Measurements from ENCODE around the gene ECE1. TPM values are rescaled to one million over a fixed set of nuclear protein-coding genes. Genes with fewer than 3 reads are reported as not detected.

The ECE1 gene
- total and polyA plus RNA-seq, 10 donors, result 17.2 to 142 (median 105) TPM

DNA sequence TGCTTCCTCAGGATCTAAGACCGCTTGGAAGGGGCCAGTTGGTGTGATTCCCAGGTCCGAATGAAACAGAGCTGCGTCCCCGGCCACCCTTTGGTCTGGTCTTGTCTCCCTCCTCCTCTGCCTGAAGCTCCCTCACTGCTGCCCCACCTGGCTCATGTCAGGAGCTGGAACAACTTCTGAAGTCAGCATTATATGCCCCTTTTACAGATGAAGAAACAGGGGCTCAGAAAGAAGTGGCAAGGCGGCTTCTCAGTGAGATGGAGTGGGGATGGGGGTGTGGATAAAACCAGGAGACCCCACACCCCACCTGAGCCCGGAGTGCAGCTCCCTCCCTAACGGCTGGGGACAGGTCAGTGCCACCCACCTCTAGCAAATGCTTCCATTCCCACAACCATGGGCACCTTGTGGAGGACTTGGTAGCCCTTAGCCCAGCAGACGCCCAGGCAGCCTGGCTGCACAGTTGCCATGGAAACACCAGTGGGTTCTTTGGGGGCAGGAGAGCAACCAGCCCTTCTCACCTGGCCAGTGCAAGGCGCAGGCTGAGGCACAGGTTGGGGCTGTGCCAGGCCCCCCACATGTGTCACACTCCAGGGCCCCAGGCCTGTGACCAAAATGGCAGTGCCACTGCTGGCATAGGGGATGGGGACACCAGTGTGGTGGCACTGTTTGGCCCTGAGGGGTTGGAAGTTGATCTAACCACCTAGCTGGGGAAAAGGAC, 31.9 kb upstream of the ECE1 start:
- H3K27ac ChIP-seq, result peak overlapping the region in 6 of 8 donors; percentile 1 to 95 (median 78)
- no peak overlapping the region for H3K4me3 ChIP-seq
- no peak for DNase-seq
- peaks cover 37 to 97% (median 80%) of the 10 kb centered on the region in 6 donors for H3K4me1 ChIP-seq
- H3K9me3 ChIP-seq, result no peaks in the 10 kb centered on the region
- peaks cover 0 to 18% (median 0%) of the 10 kb centered on the region in 6 donors for H3K36me3 ChIP-seq
- WGBS, 5 donors, result 85 to 94% (median 93%) methylated on average over 8 to 9 of the region's 9 CpGs
- TF ChIP-seq POLR2A (IDR thresholded peaks at IDR 0.05) (no peak), POLR2AphosphoS5 (IDR thresholded peaks at IDR 0.05) (no peak)
- TF ChIP-seq, protein P1, sequence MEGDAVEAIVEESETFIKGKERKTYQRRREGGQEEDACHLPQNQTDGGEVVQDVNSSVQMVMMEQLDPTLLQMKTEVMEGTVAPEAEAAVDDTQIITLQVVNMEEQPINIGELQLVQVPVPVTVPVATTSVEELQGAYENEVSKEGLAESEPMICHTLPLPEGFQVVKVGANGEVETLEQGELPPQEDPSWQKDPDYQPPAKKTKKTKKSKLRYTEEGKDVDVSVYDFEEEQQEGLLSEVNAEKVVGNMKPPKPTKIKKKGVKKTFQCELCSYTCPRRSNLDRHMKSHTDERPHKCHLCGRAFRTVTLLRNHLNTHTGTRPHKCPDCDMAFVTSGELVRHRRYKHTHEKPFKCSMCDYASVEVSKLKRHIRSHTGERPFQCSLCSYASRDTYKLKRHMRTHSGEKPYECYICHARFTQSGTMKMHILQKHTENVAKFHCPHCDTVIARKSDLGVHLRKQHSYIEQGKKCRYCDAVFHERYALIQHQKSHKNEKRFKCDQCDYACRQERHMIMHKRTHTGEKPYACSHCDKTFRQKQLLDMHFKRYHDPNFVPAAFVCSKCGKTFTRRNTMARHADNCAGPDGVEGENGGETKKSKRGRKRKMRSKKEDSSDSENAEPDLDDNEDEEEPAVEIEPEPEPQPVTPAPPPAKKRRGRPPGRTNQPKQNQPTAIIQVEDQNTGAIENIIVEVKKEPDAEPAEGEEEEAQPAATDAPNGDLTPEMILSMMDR (IDR thresholded peaks at IDR 0.05 in 8 of 11, conservative IDR thresholded peaks at IDR 0.05 in 3 of 11), result no peak
- H3K27me3 ChIP-seq (replicated peaks in 1 of 7), result no peaks in the 10 kb centered on the region
- intact Hi-C loops (cut with DNase I; ENCODE audit: low total_unique reads), result no loop called here

DNA sequence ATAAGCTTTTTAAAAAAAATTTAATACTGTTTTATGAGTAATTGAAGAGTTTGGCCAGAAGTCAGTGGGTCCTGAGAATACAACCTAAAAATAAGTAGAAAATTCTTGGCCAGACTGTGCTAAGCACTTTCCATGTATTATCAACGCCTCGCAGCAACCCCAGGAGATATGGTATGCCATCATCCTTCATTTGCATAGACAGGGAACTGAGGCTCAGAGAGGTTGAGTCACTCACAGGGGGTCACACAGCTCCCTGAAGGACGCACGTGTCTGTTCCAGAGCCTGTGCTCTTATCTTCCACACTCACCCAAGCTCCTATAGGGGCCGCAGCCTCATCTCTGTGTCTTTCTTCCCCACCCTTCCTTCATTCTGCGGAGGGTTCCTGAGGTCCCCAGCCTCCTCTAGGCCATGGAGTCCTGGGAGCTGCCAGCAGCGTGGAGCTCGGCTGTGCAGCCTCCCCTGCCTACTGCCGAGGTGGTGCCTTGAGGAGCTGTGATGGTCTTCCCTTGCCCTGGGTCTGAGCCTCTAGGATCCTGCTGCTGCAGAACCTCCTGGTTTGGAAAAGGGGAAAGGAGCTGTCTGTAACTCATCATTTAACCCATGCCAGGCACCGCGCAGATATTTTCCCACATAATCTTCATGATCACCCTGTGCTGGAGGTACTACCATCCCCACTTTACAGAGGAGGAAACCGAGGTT, 30.3 kb upstream of the ECE1 start:
- H3K4me3 ChIP-seq, result no peak overlapping the region
- no peaks in the 10 kb centered on the region for H3K9me3 ChIP-seq
- no peak for DNase-seq
- WGBS, 5 donors, result 87 to 93% (median 92%) methylated on average over 12 of the region's 12 CpGs
- H3K27me3 ChIP-seq (replicated peaks in 1 of 7), result no peaks in the 10 kb centered on the region
- peak overlapping the region in 1 of 8 donors; percentile 79 for H3K27ac ChIP-seq
- H3K4me1 ChIP-seq, result peaks cover 33 to 92% (median 70%) of the 10 kb centered on the region in 6 donors
- intact Hi-C loops (cut with DNase I; ENCODE audit: low total_unique reads), result no loop called here
- TF ChIP-seq POLR2A (IDR thresholded peaks at IDR 0.05) (no peak), POLR2AphosphoS5 (IDR thresholded peaks at IDR 0.05) (peak in 1 of 3 donors; percentile 15)
- peaks cover 0 to 18% (median 0%) of the 10 kb centered on the region in 6 donors for H3K36me3 ChIP-seq

DNA sequence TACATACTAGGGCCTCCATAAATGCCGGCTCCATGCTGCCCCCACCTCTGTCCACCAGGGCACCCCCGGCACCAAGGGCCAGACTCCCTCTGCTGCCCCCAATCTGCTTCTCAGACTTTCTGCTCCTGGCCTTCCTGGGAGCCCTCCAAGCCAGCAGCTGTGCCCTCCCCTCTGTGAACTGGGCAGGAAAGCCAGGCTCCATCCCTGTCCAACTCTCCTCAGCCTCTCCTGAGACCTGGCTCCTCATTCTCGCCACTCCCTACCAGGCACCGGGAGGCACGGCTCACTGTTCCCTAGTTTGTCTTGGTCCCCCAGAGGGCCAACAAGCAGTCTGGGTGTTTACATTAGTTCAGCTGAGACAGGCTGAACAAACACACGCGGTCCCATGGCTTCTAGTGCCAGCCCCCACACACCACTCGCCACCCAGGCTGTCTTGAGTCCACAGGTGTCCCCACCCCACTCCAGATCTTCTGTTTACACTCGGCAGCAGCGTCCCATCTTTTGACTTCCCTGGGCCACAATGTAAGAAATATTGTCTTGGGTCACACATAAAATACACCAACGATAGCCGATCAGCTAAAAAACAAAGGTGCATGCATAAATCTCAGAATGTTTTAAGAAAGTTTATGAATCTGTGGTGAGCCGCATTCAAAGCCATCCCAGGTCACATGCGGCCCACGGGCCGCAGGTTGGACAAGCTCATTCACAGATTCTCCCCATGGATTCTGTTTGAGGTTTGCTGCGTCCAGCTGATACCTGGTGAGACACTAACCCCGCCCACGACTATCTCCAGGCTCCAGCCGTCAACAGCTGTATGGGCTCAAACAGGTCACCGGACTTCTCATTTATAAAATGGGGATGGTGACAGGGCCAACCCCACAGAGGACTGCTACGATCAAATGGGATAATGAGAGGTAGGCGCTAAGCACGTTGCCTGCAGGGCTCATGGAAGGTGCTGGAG, 29.5 kb upstream of the ECE1 start:
- no peak for DNase-seq

More for the DNA sequence above, 29.5 kb upstream of the ECE1 start:
- no peak overlapping the region for H3K4me3 ChIP-seq
- peak overlapping the region in 5 of 8 donors; percentile 36 to 81 (median 75) for H3K27ac ChIP-seq
- intact Hi-C loops (cut with DNase I; ENCODE audit: low total_unique reads), result no loop called here
- H3K4me1 ChIP-seq, result peaks cover 25 to 89% (median 62%) of the 10 kb centered on the region in 6 donors
- peaks cover 0 to 18% (median 0%) of the 10 kb centered on the region in 6 donors for H3K36me3 ChIP-seq
- TF ChIP-seq POLR2AphosphoS5 (IDR thresholded peaks at IDR 0.05) (no peak), POLR2A (IDR thresholded peaks at IDR 0.05) (no peak)
- TF ChIP-seq, protein P1 (IDR thresholded peaks at IDR 0.05 in 8 of 11, conservative IDR thresholded peaks at IDR 0.05 in 3 of 11), result no peak
- no peaks in the 10 kb centered on the region for H3K27me3 ChIP-seq (replicated peaks in 1 of 7)
- WGBS, 5 donors, result 87 to 93% (median 92%) methylated on average over 23 to 24 of the region's 24 CpGs
- H3K9me3 ChIP-seq, result no peaks in the 10 kb centered on the region

Measured in spleen (tissue), 11 donors.